Kidney epithelial cell (primary cell): ENCODE measurements around the gene BRD3. TPM values are rescaled to one million over a fixed set of nuclear protein-coding genes. Genes with fewer than 3 reads are reported as not detected.

Source experiments
- DNase-seq: peaks from one replicate; pipeline ENCODE4 v3.0.0-alpha.2; 2010; ENCODE audit warnings: low read depth
- H3K27me3 ChIP-seq: 2 replicates; pipeline ENCODE4 v1.6.0; 2011; ENCODE audit warnings: low read length; ENCODE audit not compliant: control insufficient read depth, insufficient read depth
- H3K36me3 ChIP-seq: 2 replicates; pipeline ENCODE4 v1.5.1; 2011; ENCODE audit warnings: low read length; ENCODE audit not compliant: control insufficient read depth, insufficient read depth
- H3K4me3 ChIP-seq: 2 replicates; pipeline ENCODE4 v1.5.1; 2011; ENCODE audit warnings: low read depth, mild to moderate bottlenecking, control low read depth, low read length
- CTCF ChIP-seq: IDR thresholded peaks from 2 replicates; pipeline ENCODE4 v1.5.1; 2011; ENCODE audit warnings: mild to moderate bottlenecking, moderate library complexity, low read length, control low read depth, inconsistent platforms; ENCODE audit not compliant: insufficient read depth, poor library complexity, severe bottlenecking
- total RNA-seq: library from RNA; depleted of rRNA; stranded (reverse); fragments of >200 nt; gene quantifications from 2 replicates; pipeline ENCODE4 v1.2.3, GENCODE V29; 2015

Gene BRD3
- total RNA-seq, 1 donor from 2014 or later = 23.3 TPM

GRCh38 chr9:134034215-134035040 lies 33.4 kb downstream of the BRD3 start:
- no peaks in the 10 kb centered on the region for H3K27me3 ChIP-seq
- DNase-seq = no peak
- no peak for TF ChIP-seq CTCF
- peaks cover 3% of the 10 kb centered on the region for H3K36me3 ChIP-seq
- H3K4me3 ChIP-seq = no peak overlapping the region

- peaks cover 3% of the 10 kb centered on the region for H3K36me3 ChIP-seq
- H3K4me3 ChIP-seq = no peak overlapping the region
- DNase-seq = no peak
- no peak for TF ChIP-seq CTCF
- no peaks in the 10 kb centered on the region for H3K27me3 ChIP-seq
Measured at GRCh38 chr9:134033516-134034214, 34.2 kb downstream of the BRD3 start.

GRCh38 chr9:134032456-134033222 lies 35.2 kb downstream of the BRD3 start:
- peaks cover 3% of the 10 kb centered on the region for H3K36me3 ChIP-seq
- no peak overlapping the region for H3K4me3 ChIP-seq
- DNase-seq = no peak
- no peak for TF ChIP-seq CTCF
- H3K27me3 ChIP-seq = no peaks in the 10 kb centered on the region

- DNase-seq = no peak
- Histone ChIP-seq H3K27me3 (no peaks in the 10 kb centered on the region), H3K4me3 (no peak overlapping the region), H3K36me3 (peaks cover 3% of the 10 kb centered on the region)
- no peak for TF ChIP-seq CTCF
Measured at GRCh38 chr9:134031783-134032182, 36.0 kb downstream of the BRD3 start.

- peaks cover 3% of the 10 kb centered on the region for H3K36me3 ChIP-seq
- DNase-seq = no peak
- no peak for TF ChIP-seq CTCF
Measured at GRCh38 chr9:134030821-134031470, 36.9 kb downstream of the BRD3 start.

More at GRCh38 chr9:134030821-134031470, 36.9 kb downstream of the BRD3 start:
- no peak overlapping the region for H3K4me3 ChIP-seq
- no peaks in the 10 kb centered on the region for H3K27me3 ChIP-seq
